Stimulated activated CD4-positive, alpha-beta T cell treated with anti-CD3 and anti-CD28 coated beads, Interleukin-2, amount 100 ng/mL, for 24 hours (primary cell): ENCODE data around the gene PRR36.

Experiments used
- DNase-seq, 2 donors: peaks; one replicate each; pipeline ENCODE4 v3.0.0-alpha.2; 2020

PRR36 gene

DNA sequence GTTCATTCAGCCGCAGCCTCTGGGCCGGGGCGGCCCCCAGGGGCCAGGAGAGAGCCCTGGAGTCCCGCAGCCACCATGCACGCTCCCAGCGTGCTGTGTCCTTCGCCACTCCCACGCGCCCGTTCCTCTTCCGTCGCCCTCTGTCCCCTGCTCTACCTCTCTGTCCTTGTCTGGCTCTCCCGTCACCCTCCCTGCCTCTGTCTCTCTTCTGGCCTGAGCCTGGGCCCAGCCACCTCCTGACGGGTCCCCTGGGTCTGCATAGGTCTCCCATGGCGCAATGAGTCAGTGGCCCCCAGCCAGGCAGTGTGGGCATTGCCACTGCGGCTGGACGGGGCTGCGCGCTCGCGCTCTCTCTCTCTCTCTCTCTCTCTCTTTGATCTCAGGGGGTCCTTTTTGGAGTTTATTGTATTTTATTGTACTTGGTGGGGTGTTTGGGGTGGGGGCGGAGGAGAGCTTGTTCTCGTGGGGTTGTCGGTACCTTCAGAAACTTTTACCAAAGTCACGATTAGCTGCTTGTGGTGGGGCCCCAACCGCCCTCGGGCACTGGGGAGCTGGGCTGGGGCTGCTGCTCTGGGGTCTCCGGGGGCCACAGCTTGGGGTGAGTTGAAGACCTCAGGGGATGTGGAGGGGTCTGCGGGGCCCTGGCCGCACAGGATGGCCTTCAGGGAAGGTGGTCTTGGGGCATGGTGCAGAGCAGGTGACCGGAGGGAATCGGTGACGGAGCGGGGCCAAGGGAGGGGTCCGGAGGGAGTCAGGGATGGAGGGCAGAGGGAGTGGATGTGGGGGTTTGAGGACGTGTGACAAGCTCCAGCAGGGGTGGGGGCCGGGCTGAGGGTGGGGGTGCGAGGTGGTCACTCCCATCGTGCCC, 38.7 kb upstream of the PRR36 start:
- no peak for DNase-seq

DNA sequence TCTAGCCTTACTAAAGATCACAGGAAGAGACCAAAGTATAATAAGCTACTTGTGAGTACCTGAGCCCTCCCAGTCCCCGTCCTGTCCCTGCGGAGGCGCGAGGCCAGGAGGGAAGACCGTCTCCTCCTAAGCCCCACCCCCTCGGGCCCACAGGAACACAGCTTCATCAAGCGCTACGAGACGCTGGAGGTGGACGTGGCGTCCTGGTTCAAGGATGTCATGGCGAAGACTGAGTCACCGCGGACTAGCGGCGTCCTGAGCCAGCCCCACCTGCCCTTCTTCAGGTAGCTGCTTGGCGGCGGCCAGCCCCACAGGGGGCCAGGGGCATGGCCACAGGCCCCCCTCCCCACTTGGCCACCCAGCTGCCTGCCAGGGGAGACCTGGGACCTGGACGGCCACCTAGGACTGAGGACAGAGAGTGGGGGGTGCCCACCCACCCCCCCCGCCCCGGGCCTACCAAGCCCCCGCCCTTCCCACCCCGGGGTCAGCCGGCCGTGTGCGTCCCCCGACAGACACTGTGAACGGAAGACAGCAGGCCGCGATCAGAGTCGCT, 38.0 kb upstream of the PRR36 start:
- no peak for DNase-seq

DNA sequence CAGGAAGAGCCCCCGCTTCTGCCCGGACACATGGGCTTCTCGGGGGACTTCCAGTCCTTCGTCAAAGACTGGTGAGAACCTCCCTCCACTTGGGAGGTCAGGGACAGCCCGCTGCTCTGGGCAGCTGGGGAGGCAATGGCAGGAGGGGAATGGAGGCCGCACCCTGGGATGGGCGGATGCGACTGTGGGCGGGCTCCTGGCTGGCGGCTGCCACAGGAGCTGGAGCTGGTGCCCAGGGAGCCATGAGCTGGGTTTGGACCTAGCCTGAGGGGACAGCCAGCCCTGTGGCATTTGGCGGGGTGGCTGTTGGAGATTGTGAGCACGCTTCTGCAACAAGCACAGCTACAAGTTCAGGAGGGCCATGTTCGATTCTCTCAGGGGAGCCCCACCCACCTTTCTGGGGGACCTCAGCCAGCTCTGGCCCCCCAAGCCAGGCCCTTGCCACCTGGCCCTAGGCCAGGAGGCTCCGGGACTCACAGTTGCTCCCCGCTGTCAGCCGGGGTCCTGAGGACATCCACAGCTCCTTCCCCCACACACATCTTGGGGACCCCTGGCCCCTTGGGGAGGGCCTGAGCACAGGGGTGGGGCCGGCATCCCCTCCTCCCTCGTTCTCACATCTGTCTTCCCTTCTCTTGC, 37.4 kb upstream of the PRR36 start:
- no peak for DNase-seq

DNA sequence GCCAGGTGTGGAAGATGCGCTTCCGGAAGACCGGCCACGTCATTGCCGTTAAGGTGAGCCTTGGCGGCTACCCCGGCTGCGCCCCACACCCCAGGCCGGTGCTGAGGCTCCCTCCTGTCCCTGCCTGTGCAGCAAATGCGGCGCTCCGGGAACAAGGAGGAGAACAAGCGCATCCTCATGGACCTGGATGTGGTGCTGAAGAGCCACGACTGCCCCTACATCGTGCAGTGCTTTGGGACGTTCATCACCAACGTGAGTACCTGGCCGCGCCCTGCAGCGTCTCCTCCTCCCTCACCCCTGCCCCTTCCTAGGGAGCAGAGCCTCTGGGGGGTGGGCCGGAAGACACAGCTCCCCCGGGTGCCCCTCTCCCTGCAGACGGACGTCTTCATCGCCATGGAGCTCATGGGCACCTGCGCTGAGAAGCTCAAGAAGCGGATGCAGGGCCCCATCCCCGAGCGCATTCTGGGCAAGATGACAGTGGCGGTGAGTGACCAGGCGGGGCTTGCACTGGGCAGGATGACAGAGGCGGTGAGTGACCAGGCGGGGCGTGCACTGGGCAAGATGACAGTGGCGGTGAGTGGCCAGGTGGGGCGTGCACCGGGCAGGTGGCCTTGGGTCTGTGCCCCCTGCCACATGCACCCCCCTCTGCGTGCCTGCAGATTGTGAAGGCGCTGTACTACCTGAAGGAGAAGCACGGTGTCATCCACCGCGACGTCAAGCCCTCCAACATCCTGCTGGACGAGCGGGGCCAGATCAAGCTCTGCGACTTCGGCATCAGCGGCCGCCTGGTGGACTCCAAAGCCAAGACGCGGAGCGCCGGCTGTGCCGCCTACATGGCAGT, 36.4 kb upstream of the PRR36 start:
- no peak for DNase-seq

DNA sequence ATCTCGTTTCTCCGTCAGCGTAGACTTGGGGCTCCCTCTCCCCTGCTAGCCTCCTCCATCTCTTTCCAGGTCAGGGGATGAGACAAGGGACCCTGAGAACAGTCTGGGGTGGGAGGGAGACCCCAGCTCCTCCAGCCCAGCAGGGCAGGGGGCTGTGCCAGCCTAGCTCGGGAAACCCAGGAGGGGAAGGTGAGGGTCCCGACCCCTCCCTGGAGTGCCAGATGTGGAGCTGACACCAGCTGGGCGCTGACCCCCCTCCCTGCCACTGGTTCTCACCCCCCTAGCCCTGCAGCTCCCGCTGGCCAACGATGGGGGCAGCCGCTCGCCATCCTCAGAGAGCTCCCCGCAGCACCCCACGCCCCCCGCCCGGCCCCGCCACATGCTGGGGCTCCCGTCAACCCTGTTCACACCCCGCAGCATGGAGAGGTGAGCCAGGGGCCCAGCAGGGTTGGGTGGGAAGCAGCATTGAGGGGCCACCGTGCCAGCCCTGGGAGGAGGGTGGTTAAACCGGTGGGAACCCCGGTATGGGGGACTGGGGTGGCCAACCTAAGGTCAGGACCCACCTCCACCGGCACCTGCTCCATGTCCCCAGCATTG, 35.4 kb upstream of the PRR36 start:
- no peak for DNase-seq

DNA sequence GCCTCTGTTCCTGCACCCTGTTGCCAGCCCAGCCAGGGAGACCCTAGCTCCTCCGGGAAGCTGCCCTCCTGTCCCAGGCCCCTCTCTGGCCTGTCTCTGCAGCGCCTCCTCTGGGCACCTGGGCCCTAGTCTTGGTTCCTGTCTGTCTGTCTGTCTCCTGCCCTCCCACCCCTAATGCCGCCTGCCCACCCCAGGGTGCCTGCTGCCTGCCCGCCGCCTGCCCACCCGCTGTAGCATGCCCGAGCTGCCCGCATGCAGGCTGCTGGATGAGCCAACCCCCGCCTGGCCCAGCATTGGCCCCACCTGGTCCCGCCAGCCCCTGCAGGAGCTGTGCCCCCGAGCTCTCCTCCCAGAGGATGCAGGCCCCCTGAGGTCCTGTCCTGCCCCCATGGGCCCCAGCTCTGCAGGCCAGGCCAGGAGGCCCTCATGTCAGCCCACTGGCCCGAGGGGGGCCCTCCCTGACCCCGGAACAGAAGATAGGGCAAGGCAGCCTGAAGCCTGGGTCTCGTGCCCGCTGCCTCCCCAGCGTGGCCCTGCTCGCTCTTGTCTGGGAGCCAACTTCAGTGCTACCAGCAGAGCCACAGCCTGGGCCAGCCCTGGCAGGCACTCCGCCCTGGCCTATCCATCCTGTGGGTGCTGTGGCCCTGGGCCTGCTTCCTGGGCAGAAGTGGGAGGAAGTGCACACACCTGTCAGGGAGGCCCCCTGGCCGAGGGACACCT, 34.7 kb upstream of the PRR36 start:
- no peak for DNase-seq

DNA sequence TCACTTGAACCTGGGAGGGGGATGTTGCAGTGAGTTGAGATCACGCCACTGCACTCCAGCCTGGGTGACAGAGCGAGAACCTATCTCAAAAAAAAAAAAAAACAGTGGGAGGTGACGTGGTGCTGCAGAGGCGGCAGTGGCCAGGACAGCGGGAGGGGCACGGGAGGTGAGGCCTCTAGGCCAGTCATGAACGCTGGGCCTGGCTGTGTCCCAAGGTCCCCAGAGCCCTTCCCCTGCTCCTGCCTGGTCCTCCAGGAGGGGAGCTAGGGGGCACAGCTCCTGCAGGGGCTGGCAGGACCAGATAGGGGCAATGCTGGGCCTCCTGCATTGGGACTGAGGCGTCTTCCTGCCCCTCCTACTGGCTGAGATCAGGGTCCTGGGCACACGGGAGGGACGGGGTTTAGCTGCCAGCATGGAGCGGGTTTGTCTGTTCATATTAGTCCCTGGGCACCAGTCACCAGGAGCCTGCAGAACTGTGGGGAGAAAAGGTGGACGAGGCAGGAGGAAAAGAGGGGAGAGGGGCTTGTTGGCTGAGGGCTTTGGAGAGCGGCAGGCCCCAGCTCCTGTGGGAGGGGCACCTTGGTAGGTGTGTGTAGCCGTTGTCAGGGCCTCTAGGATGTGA, 34.0 kb upstream of the PRR36 start:
- no peak for DNase-seq

DNA sequence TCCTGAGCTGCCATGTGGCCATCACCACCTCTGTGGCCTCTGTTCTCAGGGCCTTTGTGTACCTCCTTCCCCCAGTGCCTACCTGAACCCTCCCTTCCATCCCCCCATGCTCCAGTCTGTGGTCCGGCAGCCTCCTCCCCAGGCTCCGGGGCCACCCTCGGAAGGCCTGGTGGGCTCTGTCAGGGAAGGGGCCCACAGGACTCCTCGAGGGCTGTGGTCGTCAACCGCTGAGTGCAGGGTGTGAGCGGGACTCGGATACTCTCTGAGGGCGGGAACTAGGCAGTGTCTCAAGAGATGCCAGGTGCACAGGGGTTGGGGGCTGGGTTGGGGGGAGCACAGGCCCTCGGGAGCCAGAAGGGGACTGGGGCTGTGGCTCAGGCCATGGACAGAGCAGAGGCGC, 33.4 kb upstream of the PRR36 start:
- no peak for DNase-seq

DNA sequence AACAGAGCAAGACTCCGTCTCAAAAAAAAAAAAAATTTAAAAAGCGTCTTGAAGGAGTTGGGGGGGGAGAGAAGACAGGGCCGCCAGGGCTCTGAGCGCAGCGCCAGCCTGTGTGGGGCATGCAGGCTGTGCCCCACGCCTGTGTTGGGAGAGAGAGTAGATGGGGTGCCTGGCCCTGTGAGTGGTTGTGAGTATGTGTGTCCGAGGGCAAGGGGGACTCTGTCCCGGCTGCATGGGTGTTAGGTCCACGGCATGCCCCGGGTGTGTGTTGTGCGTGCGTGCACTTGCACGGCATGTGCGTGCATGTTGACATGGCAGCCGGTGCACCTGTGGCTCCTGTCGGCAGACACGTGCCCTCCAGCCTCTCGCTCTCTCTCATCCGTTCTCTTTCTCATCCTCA, 32.9 kb upstream of the PRR36 start:
- DNase-seq = no peak

DNA sequence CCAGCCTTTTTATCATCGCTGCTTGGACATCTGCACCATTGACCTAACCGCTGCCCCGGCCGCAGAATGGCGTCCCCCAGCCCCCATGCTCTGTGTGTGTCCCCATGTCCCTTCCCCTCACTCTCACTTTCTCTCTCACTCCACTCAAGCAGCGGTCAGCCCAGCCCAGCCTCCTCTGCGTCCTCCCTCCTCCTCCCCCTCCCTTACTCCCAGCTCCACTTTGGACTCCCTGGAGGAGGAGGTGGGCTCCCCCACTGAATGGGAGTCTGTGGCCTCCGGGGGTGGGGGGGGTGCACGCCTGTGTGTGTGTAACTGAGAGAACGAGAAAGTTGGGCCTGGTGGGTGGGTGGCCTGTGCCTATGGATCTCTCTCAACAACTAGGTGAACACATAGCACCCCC, 31.7 kb upstream of the PRR36 start:
- no peak for DNase-seq

DNA sequence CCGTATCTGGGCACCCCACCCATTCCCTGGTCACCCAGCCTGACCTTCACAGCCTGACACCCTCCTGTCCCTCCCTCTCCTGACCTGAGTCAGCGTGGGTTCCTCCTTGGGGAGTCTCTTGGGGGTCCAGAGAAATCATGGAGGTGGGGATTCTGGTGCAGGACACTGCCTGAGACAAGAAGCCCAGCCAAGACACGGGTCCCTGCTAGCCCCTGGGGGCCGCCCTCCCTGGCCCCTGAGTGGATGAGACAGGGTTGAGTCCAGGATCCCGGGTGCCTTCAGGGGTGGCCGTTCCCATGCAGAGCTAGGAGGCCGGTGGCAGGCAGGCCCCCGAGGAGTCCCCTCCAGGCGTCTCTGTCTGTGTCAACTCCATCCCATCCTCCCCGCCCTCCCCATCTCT, 31.1 kb upstream of the PRR36 start:
- DNase-seq = no peak

DNA sequence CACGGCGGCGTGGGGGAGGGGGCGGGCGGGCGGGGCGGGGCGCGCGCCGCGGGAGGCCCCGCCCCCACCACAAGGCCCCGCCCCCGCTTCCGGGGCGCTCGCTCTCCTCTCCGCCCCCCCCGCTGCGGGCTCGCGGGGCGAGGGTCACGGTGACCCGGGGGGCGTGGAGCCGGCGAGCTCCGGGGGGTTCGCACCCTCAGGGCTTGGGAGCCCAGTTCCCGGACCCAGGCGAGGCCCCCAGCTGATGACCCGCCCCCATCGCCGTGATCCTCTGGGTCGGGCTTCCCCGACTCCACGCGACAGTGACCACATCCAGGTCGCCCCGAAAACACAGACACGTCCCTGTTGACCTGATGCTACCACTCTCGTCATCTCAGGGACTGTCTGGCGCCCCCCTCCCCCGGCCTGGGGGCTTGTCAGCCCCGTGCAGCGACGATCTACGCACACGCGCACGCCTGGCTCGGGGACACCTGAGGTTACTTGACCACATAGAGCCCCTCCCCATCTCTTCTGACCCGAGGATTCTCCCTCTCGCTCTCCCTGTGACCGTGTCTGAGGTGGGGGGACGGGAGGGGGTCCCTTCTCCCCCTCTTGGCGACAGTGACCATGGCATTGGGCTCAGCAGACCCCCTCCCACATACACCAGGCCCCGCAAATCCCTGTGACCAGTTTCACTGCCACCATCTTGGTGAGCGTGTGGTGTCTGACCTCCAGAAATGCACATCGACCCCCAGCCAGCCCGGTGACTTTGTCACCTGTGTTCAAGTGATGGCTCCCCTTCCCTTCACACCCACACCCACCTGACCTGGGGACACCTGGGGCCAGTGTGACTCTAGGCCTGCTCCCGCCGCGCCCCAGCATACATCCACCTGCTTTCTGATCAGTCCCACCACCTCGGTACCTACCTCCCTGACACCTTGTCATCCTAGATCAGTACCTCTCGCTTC, 30.2 kb upstream of the PRR36 start:
- DNase-seq = no peak

DNA sequence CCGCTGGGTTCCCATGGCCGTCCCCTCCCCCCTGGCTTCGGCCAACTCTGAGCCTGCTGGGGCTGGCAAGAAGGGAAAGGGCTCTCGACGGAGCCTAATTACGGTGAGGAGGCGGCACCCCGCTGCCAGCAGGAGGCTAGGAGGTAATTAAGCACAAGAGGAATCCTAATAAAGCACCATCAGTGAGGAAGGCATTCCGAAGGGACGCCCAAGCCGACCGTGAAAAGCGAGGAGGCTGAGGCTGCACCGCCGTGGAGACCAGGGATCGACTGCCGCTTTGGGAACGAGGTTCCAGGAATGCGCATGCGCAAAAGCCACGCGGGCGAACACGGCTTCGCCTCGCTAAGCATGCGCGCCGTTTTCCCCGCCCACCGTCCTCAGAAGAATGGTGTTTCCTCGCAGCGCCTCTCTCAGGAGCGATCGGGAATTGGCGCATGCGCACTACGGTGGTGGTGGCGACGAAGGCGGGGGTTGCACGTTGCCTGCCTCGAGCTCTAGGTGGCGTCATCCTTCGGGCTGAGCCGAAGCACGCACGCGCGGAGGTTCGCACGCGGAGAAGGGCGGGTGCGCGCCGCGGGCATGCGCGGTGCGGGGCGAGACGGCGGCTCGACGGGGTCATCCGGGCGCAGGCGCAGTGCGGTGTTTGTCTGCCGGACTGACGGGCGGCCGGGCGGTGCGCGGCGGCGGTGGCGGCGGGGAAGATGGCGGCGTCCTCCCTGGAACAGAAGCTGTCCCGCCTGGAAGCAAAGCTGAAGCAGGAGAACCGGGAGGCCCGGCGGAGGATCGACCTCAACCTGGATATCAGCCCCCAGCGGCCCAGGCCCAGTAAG, 29.3 kb upstream of the PRR36 start, which contains the start of gene MAP2K7:
Gene MAP2K7 (plus strand): TSS at position 634 of the 830 bp plus-strand sequence. CDS start 68 bp downstream, at position 702.
- DNase-seq = peak; percentile 100

DNA sequence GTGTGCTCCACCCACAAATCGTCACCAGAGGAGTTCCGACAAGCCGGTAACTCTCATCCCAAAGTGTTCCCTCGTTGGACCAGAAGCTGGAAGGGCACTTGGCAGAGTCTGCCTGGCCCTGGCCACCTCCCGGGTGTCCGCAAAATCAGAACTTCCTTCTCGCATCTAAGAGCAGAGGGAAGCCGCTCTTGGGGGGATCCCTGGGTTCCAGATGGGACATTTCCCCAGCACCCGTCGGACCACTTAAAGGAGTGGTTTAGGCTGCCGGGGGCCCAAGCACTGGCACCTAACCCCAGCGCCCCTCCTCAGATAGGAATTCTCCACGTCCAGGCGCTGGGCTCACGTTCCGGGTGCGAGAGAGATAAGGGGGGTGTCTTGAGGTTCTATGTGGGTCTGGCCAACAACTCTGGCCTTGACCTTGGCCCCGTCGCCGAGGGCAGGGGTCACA, 28.6 kb upstream of the PRR36 start:
- DNase-seq = no peak

DNA sequence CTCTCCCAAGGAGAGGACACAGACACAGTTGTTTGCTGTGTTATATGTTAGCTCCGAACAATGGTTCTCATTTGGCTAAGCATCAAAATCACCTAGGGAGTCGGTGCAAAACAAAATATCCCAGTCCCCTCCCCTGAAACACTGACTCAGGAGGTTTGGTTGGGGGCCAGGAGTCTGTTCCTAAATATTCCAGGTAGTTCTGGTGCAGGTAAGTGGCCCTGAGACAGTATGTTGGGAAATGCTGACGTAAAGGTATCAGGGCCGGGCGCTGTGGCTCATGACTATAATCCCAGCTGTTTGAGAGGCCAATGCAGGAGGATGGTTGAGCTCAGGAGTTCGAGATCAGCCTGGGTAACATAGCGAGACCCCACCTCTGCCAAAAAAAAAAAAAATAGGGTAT, 27.1 kb upstream of the PRR36 start:
- no peak for DNase-seq

DNA sequence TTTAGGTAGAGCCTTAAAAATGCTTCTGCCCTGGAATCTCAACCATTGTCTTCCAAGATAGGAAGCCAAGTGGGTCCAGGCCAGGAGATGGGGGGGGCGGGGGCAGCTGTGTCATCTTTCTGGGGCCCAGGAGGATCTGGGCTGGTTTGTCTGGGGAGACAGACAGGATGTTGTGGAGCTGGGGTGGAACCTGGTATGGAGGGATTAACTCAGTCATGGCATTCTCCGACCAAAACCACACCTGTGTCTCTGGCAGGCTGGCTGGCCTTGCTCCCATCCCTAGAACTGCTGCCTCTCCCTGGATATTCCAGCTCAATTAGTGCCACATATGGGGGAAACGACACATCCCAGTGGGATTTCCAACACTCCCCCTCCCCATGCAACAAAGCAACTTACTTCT, 26.7 kb upstream of the PRR36 start:
- DNase-seq = no peak

DNA sequence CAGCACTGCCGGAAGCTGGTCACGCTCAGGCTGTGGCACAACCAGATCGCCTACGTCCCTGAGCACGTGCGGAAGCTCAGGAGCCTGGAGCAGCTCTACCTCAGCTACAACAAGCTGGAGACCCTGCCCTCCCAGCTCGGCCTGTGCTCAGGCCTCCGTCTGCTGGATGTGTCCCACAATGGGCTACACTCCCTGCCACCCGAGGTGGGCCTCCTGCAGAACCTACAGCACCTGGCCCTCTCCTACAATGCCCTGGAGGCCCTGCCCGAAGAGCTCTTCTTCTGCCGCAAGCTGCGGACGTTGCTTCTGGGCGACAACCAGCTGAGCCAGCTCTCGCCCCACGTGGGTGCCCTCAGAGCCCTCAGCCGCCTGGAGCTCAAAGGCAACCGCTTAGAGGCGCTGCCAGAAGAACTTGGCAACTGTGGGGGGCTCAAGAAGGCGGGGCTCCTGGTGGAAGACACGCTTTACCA, 26.2 kb upstream of the PRR36 start:
- no peak for DNase-seq

DNA sequence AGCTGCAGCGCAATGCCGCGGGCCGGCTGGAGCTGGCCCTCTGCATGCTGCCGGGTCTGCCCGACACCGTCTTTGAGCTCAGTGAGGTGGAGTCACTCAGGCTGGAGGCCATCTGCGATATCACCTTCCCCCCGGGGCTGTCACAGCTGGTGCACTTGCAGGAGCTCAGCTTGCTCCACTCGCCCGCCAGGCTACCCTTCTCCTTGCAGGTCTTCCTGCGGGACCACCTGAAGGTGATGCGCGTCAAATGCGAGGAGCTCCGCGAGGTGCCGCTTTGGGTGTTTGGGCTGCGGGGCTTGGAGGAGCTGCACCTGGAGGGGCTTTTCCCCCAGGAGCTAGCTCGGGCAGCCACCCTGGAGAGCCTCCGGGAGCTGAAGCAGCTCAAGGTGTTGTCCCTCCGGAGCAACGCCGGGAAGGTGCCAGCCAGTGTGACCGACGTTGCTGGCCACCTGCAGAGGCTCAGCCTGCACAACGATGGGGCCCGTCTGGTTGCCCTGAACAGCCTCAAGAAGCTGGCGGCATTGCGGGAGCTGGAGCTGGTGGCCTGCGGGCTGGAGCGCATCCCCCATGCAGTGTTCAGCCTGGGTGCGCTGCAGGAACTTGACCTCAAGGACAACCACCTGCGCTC, 25.7 kb upstream of the PRR36 start:
- no peak for DNase-seq

DNA sequence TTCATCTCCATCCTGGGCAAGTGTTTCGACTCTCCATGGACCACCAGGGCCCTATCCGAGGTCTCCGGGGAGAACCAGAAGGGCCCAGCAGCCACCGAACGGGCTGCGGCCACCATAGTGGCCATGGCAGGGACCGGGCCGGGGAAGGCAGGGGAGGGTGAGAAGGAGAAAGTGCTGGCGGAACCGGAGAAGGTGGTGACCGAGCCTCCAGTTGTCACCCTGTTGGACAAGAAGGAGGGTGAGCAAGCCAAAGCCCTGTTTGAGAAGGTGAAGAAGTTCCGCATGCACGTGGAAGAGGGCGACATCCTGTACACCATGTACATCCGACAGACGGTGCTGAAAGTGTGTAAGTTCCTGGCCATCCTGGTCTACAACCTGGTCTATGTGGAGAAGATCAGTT, 24.8 kb upstream of the PRR36 start:
- no peak for DNase-seq
